Neuronal stem cell (in vitro differentiated cells): Measurements from ENCODE around the gene PLA2G4A.

Source experiments
- DNase-seq: peaks from one replicate; pipeline ENCODE4 v3.0.0-alpha.2; 2013; ENCODE audit warnings: low spot score
- H2AFZ ChIP-seq: one replicate; pipeline ENCODE4 v1.6.1; 2013; ENCODE audit warnings: mild to moderate bottlenecking, low read length, inconsistent platforms
- H2AK5ac ChIP-seq: 2 replicates; pipeline ENCODE4 v1.6.1; 2013; ENCODE audit warnings: low read depth, mild to moderate bottlenecking, inconsistent platforms, low read length, moderate library complexity, mixed read lengths
- H2BK120ac ChIP-seq: 2 replicates; pipeline ENCODE4 v1.6.1; 2013; ENCODE audit warnings: low read depth, mild to moderate bottlenecking, inconsistent platforms, low read length, moderate library complexity, mixed read lengths
- H2BK12ac ChIP-seq: one replicate; pipeline ENCODE4 v1.6.1; 2013; ENCODE audit warnings: low read length, inconsistent platforms
- H2BK15ac ChIP-seq: 2 replicates; pipeline ENCODE4 v1.6.1; 2013; ENCODE audit warnings: mild to moderate bottlenecking, low read length, inconsistent platforms, mixed read lengths
- H2BK5ac ChIP-seq: one replicate; pipeline ENCODE4 v1.6.1; 2013; ENCODE audit warnings: inconsistent platforms, mild to moderate bottlenecking, low read length, moderate library complexity
- H3K14ac ChIP-seq: one replicate; pipeline ENCODE4 v1.6.1; 2013; ENCODE audit warnings: low read length, inconsistent platforms
- H3K18ac ChIP-seq: 2 replicates; pipeline ENCODE4 v1.6.1; 2013; ENCODE audit warnings: low read length, inconsistent platforms
- H3K23ac ChIP-seq: 2 replicates; pipeline ENCODE4 v1.6.1; 2013; ENCODE audit warnings: low read depth, mild to moderate bottlenecking, mixed read lengths, low read length, inconsistent platforms; ENCODE audit not compliant: poor library complexity
- H3K27ac ChIP-seq: replicated peaks from 3 replicates; pipeline ENCODE4 v1.5.1; 2013; ENCODE audit warnings: low read length, inconsistent platforms
- H3K27me3 ChIP-seq, 3 experiments: 2 replicates each; pipeline ENCODE4 v1.6.1; 2013; ENCODE audit warnings: low read length in 3 of 3, mild to moderate bottlenecking in 2 of 3, inconsistent platforms in 1 of 3, low read depth in 1 of 3, mixed read lengths in 1 of 3, moderate library complexity in 1 of 3; ENCODE audit not compliant: control insufficient read depth in 3 of 3, insufficient read depth in 3 of 3
- H3K36me3 ChIP-seq, 2 donors: replicated peaks in 1 of 2; 2 replicates each; pipeline ENCODE4 v1.6.1; 2013; ENCODE audit warnings: low read length in 2 of 2; ENCODE audit not compliant: control insufficient read depth in 2 of 2, insufficient read depth in 2 of 2
- H3K4ac ChIP-seq: 2 replicates; pipeline ENCODE4 v1.6.1; 2013; ENCODE audit warnings: inconsistent platforms, mild to moderate bottlenecking, low read length, moderate library complexity
- H3K4me1 ChIP-seq, 2 donors: 1 replicate in 1 of 2; 2 replicates in 1 of 2; pipeline ENCODE4 v1.6.1; 2013; ENCODE audit warnings: low read length in 2 of 2, low read depth in 1 of 2; ENCODE audit not compliant: control insufficient read depth in 2 of 2, insufficient read depth in 1 of 2
- H3K4me2 ChIP-seq: one replicate; pipeline ENCODE4 v1.6.1; 2013; ENCODE audit warnings: mild to moderate bottlenecking, low read length, inconsistent platforms; ENCODE audit not compliant: insufficient read depth, poor library complexity, severe bottlenecking
- H3K4me3 ChIP-seq, 2 donors: 2 replicates each; pipeline ENCODE4 v1.5.1; 2013; ENCODE audit warnings: low read length in 2 of 2, mild to moderate bottlenecking in 2 of 2, inconsistent platforms in 1 of 2, moderate library complexity in 1 of 2
- H3K79me1 ChIP-seq: one replicate; pipeline ENCODE4 v1.6.1; 2013; ENCODE audit warnings: low read depth, mild to moderate bottlenecking, inconsistent platforms, low read length, moderate library complexity
- H3K9ac ChIP-seq: one replicate; pipeline ENCODE4 v1.6.1; 2013; ENCODE audit warnings: mild to moderate bottlenecking, low read depth, low read length, inconsistent platforms; ENCODE audit not compliant: poor library complexity
- H3K9me3 ChIP-seq, 2 donors: replicated peaks in 1 of 2; 2 replicates each; pipeline versions ENCODE3 to v1.6.1; 2013; ENCODE audit warnings: low read length in 2 of 2, mild to moderate bottlenecking in 2 of 2, inconsistent platforms in 1 of 2, low read depth in 1 of 2, mixed read lengths in 1 of 2, moderate library complexity in 1 of 2; ENCODE audit not compliant: control insufficient read depth in 2 of 2, insufficient read depth in 1 of 2
- H4K8ac ChIP-seq: one replicate; pipeline ENCODE4 v1.6.1; 2013; ENCODE audit warnings: low read depth, mild to moderate bottlenecking, inconsistent platforms, low read length, moderate library complexity
- H4K91ac ChIP-seq: one replicate; pipeline ENCODE4 v1.6.1; 2013; ENCODE audit warnings: low read length, low read depth, mild to moderate bottlenecking, inconsistent platforms; ENCODE audit not compliant: poor library complexity
- WGBS, 2 donors: extraction: QIAGEN DNeasy Blood & Tissue Kit; methylation state at CpG; one replicate each; pipeline ENCODE4 v1.1.7; 2013; ENCODE audit warnings: missing lambda C conversion rate in 2 of 2, mixed read lengths in 1 of 2; ENCODE audit not compliant: insufficient read length in 2 of 2, insufficient replicate concordance in 1 of 2; ENCODE audit errors: extremely low coverage in 2 of 2; 5-methylcytosine and 5-hydroxymethylcytosine counted together

Gene PLA2G4A

GRCh38 chr1:186882372-186883134 lies 53.8 kb downstream of the PLA2G4A start:
- Histone ChIP-seq H4K91ac (no peak overlapping the region), H3K4me3 (no peak overlapping the region), H4K8ac (no peak overlapping the region), H3K27me3 (no peaks in the 10 kb centered on the region), H2AFZ (peak overlapping the region; percentile 14), H3K9ac (no peak overlapping the region), H3K14ac (no peak overlapping the region), H2BK120ac (no peak overlapping the region), H2BK15ac (no peak overlapping the region), H3K27ac (no peak overlapping the region), H3K23ac (no peak overlapping the region), H3K79me1 (no peaks in the 10 kb centered on the region), H2BK5ac (no peak overlapping the region), H3K36me3 (no peaks in the 10 kb centered on the region), H3K9me3 (no peaks in the 10 kb centered on the region), H2AK5ac (no peak overlapping the region), H3K4ac (no peak overlapping the region), H3K4me2 (no peak overlapping the region), H3K4me1 (peaks cover 0 to 3% of the 10 kb centered on the region in 2 donors), H3K18ac (no peak overlapping the region), H2BK12ac (no peak overlapping the region)
- no CpG with 5 or more reads among the region's 6 CpGs for WGBS, 2 donors
- no peak for DNase-seq

- H3K18ac ChIP-seq, result no peak overlapping the region
- no peak overlapping the region for H2BK12ac ChIP-seq
- H3K4me3 ChIP-seq, result no peak overlapping the region
- no peaks in the 10 kb centered on the region for H3K79me1 ChIP-seq
- H2AFZ ChIP-seq, result no peak overlapping the region
- no peak for DNase-seq
- no CpG with 5 or more reads among the region's 1 CpG for WGBS, 2 donors
- H3K9ac ChIP-seq, result no peak overlapping the region
- no peak overlapping the region for H4K91ac ChIP-seq
- no peak overlapping the region for H2BK15ac ChIP-seq
- H3K4me1 ChIP-seq, result peaks cover 0 to 3% of the 10 kb centered on the region in 2 donors
- no peak overlapping the region for H3K27ac ChIP-seq
- H3K36me3 ChIP-seq, result no peaks in the 10 kb centered on the region
- no peaks in the 10 kb centered on the region for H3K27me3 ChIP-seq
- peak overlapping the region; percentile 46 for H2AK5ac ChIP-seq
- no peak overlapping the region for H4K8ac ChIP-seq
- no peak overlapping the region for H2BK5ac ChIP-seq
- H3K23ac ChIP-seq, result no peak overlapping the region
- no peak overlapping the region for H3K14ac ChIP-seq
- H2BK120ac ChIP-seq, result no peak overlapping the region
- no peak overlapping the region for H3K4me2 ChIP-seq
- H3K4ac ChIP-seq, result no peak overlapping the region
- H3K9me3 ChIP-seq, result no peaks in the 10 kb centered on the region
Observed at GRCh38 chr1:186884251-186884650, 55.5 kb downstream of the PLA2G4A start.

GRCh38 chr1:186887203-186887602 lies 58.5 kb downstream of the PLA2G4A start:
- Histone ChIP-seq H4K91ac (no peak overlapping the region), H3K4me1 (peaks cover 0 to 2% of the 10 kb centered on the region in 2 donors), H2AFZ (no peak overlapping the region), H3K9ac (no peak overlapping the region), H4K8ac (no peak overlapping the region), H3K27me3 (no peaks in the 10 kb centered on the region), H3K23ac (no peak overlapping the region), H3K14ac (no peak overlapping the region), H3K36me3 (no peaks in the 10 kb centered on the region), H3K79me1 (no peaks in the 10 kb centered on the region), H2BK12ac (no peak overlapping the region), H2AK5ac (no peak overlapping the region), H3K18ac (no peak overlapping the region), H3K4me3 (no peak overlapping the region), H3K4me2 (no peak overlapping the region), H2BK15ac (no peak overlapping the region), H3K9me3 (no peaks in the 10 kb centered on the region), H3K4ac (no peak overlapping the region), H3K27ac (no peak overlapping the region), H2BK120ac (no peak overlapping the region), H2BK5ac (no peak overlapping the region)
- no peak for DNase-seq
- no CpG with 5 or more reads among the region's 2 CpGs for WGBS, 2 donors

GRCh38 chr1:186888367-186888766 lies 59.6 kb downstream of the PLA2G4A start:
- Histone ChIP-seq H2BK12ac (no peak overlapping the region), H3K18ac (no peak overlapping the region), H3K14ac (no peak overlapping the region), H3K27me3 (no peaks in the 10 kb centered on the region), H3K4me2 (no peak overlapping the region), H4K8ac (no peak overlapping the region), H2AK5ac (no peak overlapping the region), H3K9me3 (no peaks in the 10 kb centered on the region), H2AFZ (no peak overlapping the region), H2BK120ac (no peak overlapping the region), H3K4me3 (no peak overlapping the region), H2BK15ac (no peak overlapping the region), H3K36me3 (no peaks in the 10 kb centered on the region), H2BK5ac (no peak overlapping the region), H4K91ac (no peak overlapping the region), H3K27ac (no peak overlapping the region), H3K79me1 (no peaks in the 10 kb centered on the region), H3K4ac (no peak overlapping the region), H3K4me1 (no peaks in the 10 kb centered on the region), H3K9ac (no peak overlapping the region), H3K23ac (no peak overlapping the region)
- WGBS, 2 donors, result no CpG with 5 or more reads among the region's 2 CpGs
- DNase-seq, result no peak
